ENCODE results near the gene POMGNT2. TPM values are rescaled to one million over a fixed set of nuclear protein-coding genes. Genes with fewer than 3 reads are reported as not detected.

The POMGNT2 gene
- total and polyA plus RNA-seq, 10 of the 15 experiments (the other 5 are each of a cell fraction or from before 2014, with no cell fraction given), result 0.02 to 1.7 (median 0.17) TPM; not detected in 1

DNA sequence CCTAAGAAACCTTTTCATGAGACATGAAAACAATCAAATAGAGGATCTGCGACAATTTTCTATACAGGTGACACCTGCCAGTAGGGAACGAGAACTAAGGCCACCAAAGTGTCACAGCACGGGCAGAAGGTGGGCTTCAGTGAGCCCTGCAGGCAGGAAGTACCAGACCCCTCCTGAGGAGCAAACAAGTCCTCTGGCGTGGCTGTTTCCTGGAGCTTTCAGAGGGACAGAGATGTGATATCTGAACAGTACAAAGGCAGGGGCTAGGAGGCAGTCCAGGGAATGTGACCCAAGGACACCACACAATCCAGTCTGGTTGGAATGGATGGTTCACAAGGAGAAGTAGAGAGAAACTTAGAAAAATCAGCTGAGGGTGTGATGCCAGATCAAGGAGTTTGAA is 16.8 kb downstream of the POMGNT2 start (continued):
- TF ChIP-seq, protein P1, sequence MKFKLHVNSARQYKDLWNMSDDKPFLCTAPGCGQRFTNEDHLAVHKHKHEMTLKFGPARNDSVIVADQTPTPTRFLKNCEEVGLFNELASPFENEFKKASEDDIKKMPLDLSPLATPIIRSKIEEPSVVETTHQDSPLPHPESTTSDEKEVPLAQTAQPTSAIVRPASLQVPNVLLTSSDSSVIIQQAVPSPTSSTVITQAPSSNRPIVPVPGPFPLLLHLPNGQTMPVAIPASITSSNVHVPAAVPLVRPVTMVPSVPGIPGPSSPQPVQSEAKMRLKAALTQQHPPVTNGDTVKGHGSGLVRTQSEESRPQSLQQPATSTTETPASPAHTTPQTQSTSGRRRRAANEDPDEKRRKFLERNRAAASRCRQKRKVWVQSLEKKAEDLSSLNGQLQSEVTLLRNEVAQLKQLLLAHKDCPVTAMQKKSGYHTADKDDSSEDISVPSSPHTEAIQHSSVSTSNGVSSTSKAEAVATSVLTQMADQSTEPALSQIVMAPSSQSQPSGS (IDR thresholded peaks at IDR 0.05; ENCODE audit: low read length), result no peak
- TF ChIP-seq STAT1 (conservative IDR thresholded peaks at IDR 0.05), result no peak

DNA sequence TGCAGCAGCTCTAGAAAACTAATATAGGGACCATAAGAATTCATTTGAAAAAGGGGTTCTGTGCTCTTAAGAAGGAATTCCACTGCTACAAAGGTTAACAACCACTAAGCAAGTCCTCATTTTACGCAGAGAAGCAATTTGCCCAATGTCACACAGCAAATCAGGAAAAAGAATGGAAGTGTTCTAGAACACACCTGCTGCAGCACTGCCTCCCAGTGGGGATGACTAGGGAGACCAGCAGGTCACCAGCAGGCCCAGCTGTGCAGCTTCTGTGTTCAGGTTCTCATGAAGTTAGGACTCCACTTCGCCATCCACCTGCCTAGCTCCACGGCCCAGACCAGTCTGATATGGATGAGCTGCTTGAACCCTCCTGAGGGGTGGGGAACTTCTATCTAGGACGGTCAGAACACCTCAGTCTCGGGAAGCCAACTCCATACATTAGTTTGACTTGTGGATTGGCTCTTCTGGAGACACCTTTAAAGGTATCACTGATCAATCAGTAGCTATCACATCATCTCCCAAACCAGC is 18.6 kb downstream of the POMGNT2 start:
- no peak for DNase-seq (ENCODE audit: low read depth, low spot score)
- no peaks in the 10 kb centered on the region; the same call in 2 of the 3 replicates for H3K9me3 ChIP-seq (replicated peaks; ENCODE audit: control insufficient read depth, insufficient read depth, low read length)
- RAD21 ChIA-PET (ENCODE audit: unreplicated experiment), result interaction anchor here (1.8 to 5.7 kb wide), 2 partner anchors 123 to 126 kb away, joined by 8 to 37 read pairs; no protein-coding TSS in a partner anchor
- no peak overlapping the region for H3K4me2 ChIP-seq (ENCODE audit: control insufficient read depth, insufficient read depth)
- intact Hi-C loops (cut with micrococcal nuclease; ENCODE audit: unreplicated experiment), result no loop called here
- BruUV-seq (replicated peaks), result no TSS peak
- no peak overlapping the region for H3K9ac ChIP-seq (ENCODE audit: control insufficient read depth, insufficient read depth, low read length)
- H3K4me1 ChIP-seq (ENCODE audit: control insufficient read depth, insufficient read depth, low read length), result no peaks in the 10 kb centered on the region
- H3K27me3 ChIP-seq (replicated peaks in 1 of 2; ENCODE audit: control insufficient read depth in 2 of 2, insufficient read depth in 2 of 2, low read length in 1 of 2), result no peaks in the 10 kb centered on the region
- CTCF ChIA-PET, result interaction anchor here (0.6 to 2.5 kb wide), 7 partner anchors 14 to 416 kb away, joined by 3 to 40 read pairs (median 3); no protein-coding TSS in a partner anchor
- WGBS (ENCODE audit: insufficient coverage, insufficient replicate concordance, low lambda C conversion rate, missing lambda C conversion rate), result 6% methylated on average over 5 of the region's 5 CpGs
- SMC1A ChIA-PET (ENCODE audit: uncharacterized antibody, unreplicated experiment), result interaction anchor here (0.6 to 4.7 kb wide), 3 partner anchors 9 to 125 kb away, joined by 3 to 40 read pairs (median 5); no protein-coding TSS in a partner anchor
- H3K36me3 ChIP-seq (ENCODE audit: control insufficient read depth in 2 of 2, insufficient read depth in 2 of 2, low read length in 1 of 2), result no peaks in the 10 kb centered on the region
- H3K27ac ChIP-seq (ENCODE audit: control insufficient read depth, insufficient read depth), result no peak overlapping the region
- TF ChIP-seq POLR2A (IDR thresholded peaks at IDR 0.05; ENCODE audit: low read depth, low read length) (no peak), RAD21 (IDR thresholded peaks at IDR 0.05; ENCODE audit: insufficient read depth, low read depth, low read length) (peak; percentile 18; the same call in 1 of the 2 replicates), MEF2B (IDR thresholded peaks at IDR 0.05; ENCODE audit: partially characterized antibody, poor library complexity, severe bottlenecking) (no peak)
- TF ChIP-seq, protein P2, sequence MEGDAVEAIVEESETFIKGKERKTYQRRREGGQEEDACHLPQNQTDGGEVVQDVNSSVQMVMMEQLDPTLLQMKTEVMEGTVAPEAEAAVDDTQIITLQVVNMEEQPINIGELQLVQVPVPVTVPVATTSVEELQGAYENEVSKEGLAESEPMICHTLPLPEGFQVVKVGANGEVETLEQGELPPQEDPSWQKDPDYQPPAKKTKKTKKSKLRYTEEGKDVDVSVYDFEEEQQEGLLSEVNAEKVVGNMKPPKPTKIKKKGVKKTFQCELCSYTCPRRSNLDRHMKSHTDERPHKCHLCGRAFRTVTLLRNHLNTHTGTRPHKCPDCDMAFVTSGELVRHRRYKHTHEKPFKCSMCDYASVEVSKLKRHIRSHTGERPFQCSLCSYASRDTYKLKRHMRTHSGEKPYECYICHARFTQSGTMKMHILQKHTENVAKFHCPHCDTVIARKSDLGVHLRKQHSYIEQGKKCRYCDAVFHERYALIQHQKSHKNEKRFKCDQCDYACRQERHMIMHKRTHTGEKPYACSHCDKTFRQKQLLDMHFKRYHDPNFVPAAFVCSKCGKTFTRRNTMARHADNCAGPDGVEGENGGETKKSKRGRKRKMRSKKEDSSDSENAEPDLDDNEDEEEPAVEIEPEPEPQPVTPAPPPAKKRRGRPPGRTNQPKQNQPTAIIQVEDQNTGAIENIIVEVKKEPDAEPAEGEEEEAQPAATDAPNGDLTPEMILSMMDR (IDR thresholded peaks at IDR 0.05 in 2 of 3, conservative IDR thresholded peaks at IDR 0.05 in 1 of 3; ENCODE audit: control insufficient read depth in 2 of 3, extremely low read depth in 1 of 3, insufficient read depth in 1 of 3, low read depth in 3 of 3, low read length in 3 of 3), result peak in 2 of 3 experiments; percentile 12 to 20; a peak in 1 of 6 replicates
- in situ Hi-C loops (cut with MboI), result no loop called here
- ATAC-seq, result peak; percentile 47; the same call in 1 of the 3 replicates
- H3K79me2 ChIP-seq (ENCODE audit: control insufficient read depth, insufficient read depth, low read length), result no peaks in the 10 kb centered on the region
- H2AFZ ChIP-seq (ENCODE audit: control insufficient read depth, low read depth, low read length), result no peak overlapping the region
- H4K20me1 ChIP-seq (ENCODE audit: control insufficient read depth, insufficient read depth), result no peaks in the 10 kb centered on the region
- FAIRE-seq, result no peak
- H3K4me3 ChIP-seq, result no peak overlapping the region
- POLR2A ChIA-PET, result no interaction called here
